ENCODE results near the gene MYO1D. TPM values are rescaled to one million over a fixed set of nuclear protein-coding genes. Genes with fewer than 3 reads are reported as not detected.

MYO1D gene
- total and polyA plus RNA-seq, 2 donors (not counting 3 experiments of a cell fraction or from before 2014, with no cell fraction given) = 37.8 to 85.5 TPM

DNA sequence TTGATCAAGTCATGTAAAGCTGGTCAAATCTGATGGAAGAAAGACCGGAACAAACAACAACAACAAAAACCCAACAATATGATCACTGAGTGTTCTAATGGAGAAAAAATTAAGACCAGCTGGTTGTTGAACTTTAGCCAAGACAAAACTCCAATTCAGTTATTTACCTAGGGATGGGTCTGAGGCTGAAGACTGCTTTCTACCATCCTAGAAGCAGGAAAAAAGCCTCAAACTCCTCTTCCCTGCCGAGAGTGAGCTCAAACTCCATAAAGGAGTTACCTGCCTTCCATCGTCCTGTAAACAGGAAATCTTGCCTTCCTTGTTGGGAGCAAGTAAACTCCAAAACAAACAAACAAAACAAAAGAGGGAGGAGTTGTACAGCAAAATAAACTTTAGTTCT lies 28.0 kb upstream of the MYO1D start:
- no peaks in the 10 kb centered on the region for H3K9me3 ChIP-seq (replicated peaks; ENCODE audit: control insufficient read depth, insufficient read depth, low read length)
- H3K36me3 ChIP-seq (ENCODE audit: control insufficient read depth in 2 of 2, extremely low read depth in 1 of 2, insufficient read depth in 2 of 2, low read length in 2 of 2) = no peaks in the 10 kb centered on the region
- TF ChIP-seq JUN (IDR thresholded peaks at IDR 0.05; ENCODE audit: borderline replicate concordance, insufficient read depth, insufficient read length, low read depth) (no peak), EZH2 (IDR thresholded peaks at IDR 0.05; ENCODE audit: borderline replicate concordance, low read depth, low read length, severe bottlenecking) (no peak), POLR2AphosphoS5 (IDR thresholded peaks at IDR 0.05; ENCODE audit: insufficient read depth, low read depth, low read length) (no peak), FOS (IDR thresholded peaks at IDR 0.05; ENCODE audit: borderline replicate concordance, insufficient read depth, low read length) (no peak), GATA2 (IDR thresholded peaks at IDR 0.05; ENCODE audit: insufficient read depth, insufficient read length, low read depth, low read length) (no peak), MYC (IDR thresholded peaks at IDR 0.05; ENCODE audit: low read depth, low read length) (no peak)
- TF ChIP-seq, protein P1, sequence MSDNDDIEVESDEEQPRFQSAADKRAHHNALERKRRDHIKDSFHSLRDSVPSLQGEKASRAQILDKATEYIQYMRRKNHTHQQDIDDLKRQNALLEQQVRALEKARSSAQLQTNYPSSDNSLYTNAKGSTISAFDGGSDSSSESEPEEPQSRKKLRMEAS (IDR thresholded peaks at IDR 0.05; ENCODE audit: insufficient read depth, insufficient read length) = no peak
- TF ChIP-seq, protein P2, sequence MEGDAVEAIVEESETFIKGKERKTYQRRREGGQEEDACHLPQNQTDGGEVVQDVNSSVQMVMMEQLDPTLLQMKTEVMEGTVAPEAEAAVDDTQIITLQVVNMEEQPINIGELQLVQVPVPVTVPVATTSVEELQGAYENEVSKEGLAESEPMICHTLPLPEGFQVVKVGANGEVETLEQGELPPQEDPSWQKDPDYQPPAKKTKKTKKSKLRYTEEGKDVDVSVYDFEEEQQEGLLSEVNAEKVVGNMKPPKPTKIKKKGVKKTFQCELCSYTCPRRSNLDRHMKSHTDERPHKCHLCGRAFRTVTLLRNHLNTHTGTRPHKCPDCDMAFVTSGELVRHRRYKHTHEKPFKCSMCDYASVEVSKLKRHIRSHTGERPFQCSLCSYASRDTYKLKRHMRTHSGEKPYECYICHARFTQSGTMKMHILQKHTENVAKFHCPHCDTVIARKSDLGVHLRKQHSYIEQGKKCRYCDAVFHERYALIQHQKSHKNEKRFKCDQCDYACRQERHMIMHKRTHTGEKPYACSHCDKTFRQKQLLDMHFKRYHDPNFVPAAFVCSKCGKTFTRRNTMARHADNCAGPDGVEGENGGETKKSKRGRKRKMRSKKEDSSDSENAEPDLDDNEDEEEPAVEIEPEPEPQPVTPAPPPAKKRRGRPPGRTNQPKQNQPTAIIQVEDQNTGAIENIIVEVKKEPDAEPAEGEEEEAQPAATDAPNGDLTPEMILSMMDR (IDR thresholded peaks at IDR 0.05; ENCODE audit: extremely low read depth in 1 of 2, insufficient read depth in 1 of 2, low read depth in 1 of 2, low read length in 2 of 2) = no peak
- no peaks in the 10 kb centered on the region for H3K79me2 ChIP-seq (ENCODE audit: control insufficient read depth, insufficient read depth, low read length)
- no TSS peak for BruUV-seq (replicated peaks)
- H3K4me2 ChIP-seq (ENCODE audit: insufficient read depth, low read length) = no peak overlapping the region
- DNase-seq (ENCODE audit: low read depth, low spot score) = no peak
- intact Hi-C loops (cut with micrococcal nuclease) (no loop called here), dilution Hi-C loops (cut with MboI; ENCODE audit: extremely low pct_ligation_motif_present, low sequenced_read_pairs) (no loop called here)
- no peak overlapping the region for H3K9ac ChIP-seq (replicated peaks; ENCODE audit: extremely low read depth, insufficient read depth, low read length)
- no peak for FAIRE-seq
- H3K4me3 ChIP-seq (replicated peaks in 1 of 3; ENCODE audit: insufficient read depth in 1 of 3, low read depth in 1 of 3, low read length in 3 of 3) = no peak overlapping the region
- no peaks in the 10 kb centered on the region for H4K20me1 ChIP-seq (replicated peaks; ENCODE audit: control insufficient read depth, extremely low read depth, insufficient read depth, low read length)
- H2AFZ ChIP-seq (ENCODE audit: low read depth, low read length) = no peak overlapping the region
- peaks cover 0 to 3% of the 10 kb centered on the region in 2 experiments for H3K27me3 ChIP-seq (ENCODE audit: control insufficient read depth in 2 of 2, insufficient read depth in 2 of 2, low read length in 2 of 2)
- H3K4me1 ChIP-seq (ENCODE audit: control insufficient read depth, extremely low read depth, insufficient read depth, low read length) = no peaks in the 10 kb centered on the region
- no peak overlapping the region for H3K27ac ChIP-seq (ENCODE audit: insufficient read depth, low read depth, low read length)
- no peaks in the 10 kb centered on the region for H3K9me1 ChIP-seq (replicated peaks; ENCODE audit: control insufficient read depth, extremely low read depth, insufficient read depth, low read length)
- ChIA-PET CTCF (interaction anchor here (0.5 to 1.2 kb wide), 3 partner anchors 9 to 980 kb away, joined by 3 read pairs; a partner anchor contains a TSS), POLR2A (interaction anchor here (0.7 kb wide), 1 partner anchor 9 kb away, joined by 3 read pairs; no protein-coding TSS in a partner anchor)
